Stimulated activated CD4-positive, alpha-beta T cell treated with anti-CD3 and anti-CD28 coated beads, Interleukin-1b, Interleukin-23, amount 100 ng/mL, for 4 hours (primary cell): ENCODE measurements around the gene DHX35.

ENCODE experiments used
- DNase-seq, 2 donors: peaks; one replicate each; pipeline ENCODE4 v3.0.0-alpha.2; 2020; ENCODE audit warnings: low read depth in 2 of 2

The DHX35 gene

GRCh38 chr20:39059036-39059435 is 96.9 kb downstream of the DHX35 start:
- DNase-seq = no peak

- DNase-seq = no peak
These were observed 104.5 kb downstream of the DHX35 start for GRCh38 chr20:39066471-39067242.

- no peak for DNase-seq
These were observed 105.5 kb downstream of the DHX35 start for GRCh38 chr20:39067526-39068216.

- no peak for DNase-seq
These were observed 107.8 kb downstream of the DHX35 start for GRCh38 chr20:39069976-39070375.

GRCh38 chr20:39070484-39071231 is 108.5 kb downstream of the DHX35 start:
- DNase-seq = no peak

- DNase-seq = no peak
These were observed 110.0 kb downstream of the DHX35 start for GRCh38 chr20:39072132-39072531.

GRCh38 chr20:39072653-39073052 is 110.5 kb downstream of the DHX35 start:
- no peak for DNase-seq

GRCh38 chr20:39075731-39076130 is 113.6 kb downstream of the DHX35 start:
- no peak for DNase-seq

- DNase-seq = no peak
These were observed 114.8 kb downstream of the DHX35 start for GRCh38 chr20:39076958-39077357.

GRCh38 chr20:39080326-39080725 is 118.2 kb downstream of the DHX35 start:
- DNase-seq = no peak

- DNase-seq = peak; percentile 76 to 83
These were observed 119.1 kb downstream of the DHX35 start for GRCh38 chr20:39081255-39081654.

GRCh38 chr20:39082622-39083398 is 120.7 kb downstream of the DHX35 start:
- no peak for DNase-seq

GRCh38 chr20:39083761-39084160 is 121.6 kb downstream of the DHX35 start:
- no peak for DNase-seq

GRCh38 chr20:39089029-39089428 is 126.9 kb downstream of the DHX35 start:
- DNase-seq = no peak
